A549 (cell line): ENCODE measurements around the gene AHI1.

Source experiments
- EHMT2 ChIP-seq: fragments of 200-600 bp; sonication (generic); IDR thresholded peaks from 2 replicates; pipeline ENCODE4 v1.6.1; 2016; ENCODE audit warnings: antibody characterized with exemption, low read depth, mild to moderate bottlenecking, moderate library complexity
- EP300 ChIP-seq, 2 experiments: fragments of >200 bp; sonication (Bioruptor Twin); formaldehyde crosslinking; IDR thresholded peaks; 2 replicates in 1 of 2; 3 replicates in 1 of 2; pipeline ENCODE4 v1.6.1; 2016 to 2017
- MAZ ChIP-seq: fragments of 150-350 bp; IDR thresholded peaks from 2 replicates; pipeline ENCODE4 v1.6.1; 2014; ENCODE audit warnings: antibody characterized with exemption, low read depth, low read length, borderline replicate concordance
- POLR2AphosphoS2 ChIP-seq: conservative IDR thresholded peaks from 2 replicates; pipeline ENCODE4 v1.6.1; 2012; ENCODE audit warnings: low read length, improper control_type of control experiment, inconsistent platforms
- RAD21 ChIP-seq, 2 experiments: fragments of >200 bp in 1 of 2; sonication (Bioruptor Twin) in 1 of 2; formaldehyde crosslinking in 1 of 2; IDR thresholded peaks in 1 of 2; conservative IDR thresholded peaks in 1 of 2; 2 replicates in 1 of 2; 3 replicates in 1 of 2; pipeline ENCODE4 v1.6.1; 2012 to 2018; ENCODE audit warnings: inconsistent platforms in 1 of 2
- TF ChIP-seq, protein P1 (sequence below): fragments of >200 bp; sonication (Bioruptor Twin); formaldehyde crosslinking; IDR thresholded peaks from 3 replicates; pipeline ENCODE4 v1.5.1; 2016
- TF ChIP-seq, protein P2 (sequence below): fragments of 450-650 bp; IDR thresholded peaks from 2 replicates; pipeline ENCODE4 v1.6.1; 2014; ENCODE audit warnings: antibody characterized with exemption

DNA sequence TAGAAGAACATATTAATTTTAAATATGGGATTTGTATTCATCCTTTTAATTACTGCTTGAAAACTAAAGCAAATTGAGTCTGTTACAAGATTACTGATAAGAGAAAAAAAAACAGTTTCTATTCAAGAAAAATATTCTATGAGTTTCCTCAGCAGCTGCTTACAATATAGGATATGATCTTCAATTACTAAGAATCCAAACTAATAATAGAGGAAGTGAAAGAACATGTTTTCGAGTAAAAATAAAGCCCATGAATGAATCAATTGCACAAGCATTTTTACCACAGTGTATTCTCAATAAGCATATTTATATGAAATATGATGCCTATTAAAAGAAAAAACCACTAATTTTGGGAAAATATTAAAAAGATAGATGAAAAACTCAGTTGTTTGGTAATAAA is 63.4 kb downstream of the AHI1 start:
- TF ChIP-seq MAZ (no peak), EP300 (IDR thresholded peaks at IDR 0.05) (no peak), POLR2AphosphoS2 (no peak), RAD21 (conservative IDR thresholded peaks at IDR 0.05 in 1 of 2, IDR thresholded peaks at IDR 0.05 in 1 of 2) (no peak), EHMT2 (no peak)
- TF ChIP-seq, protein P1, sequence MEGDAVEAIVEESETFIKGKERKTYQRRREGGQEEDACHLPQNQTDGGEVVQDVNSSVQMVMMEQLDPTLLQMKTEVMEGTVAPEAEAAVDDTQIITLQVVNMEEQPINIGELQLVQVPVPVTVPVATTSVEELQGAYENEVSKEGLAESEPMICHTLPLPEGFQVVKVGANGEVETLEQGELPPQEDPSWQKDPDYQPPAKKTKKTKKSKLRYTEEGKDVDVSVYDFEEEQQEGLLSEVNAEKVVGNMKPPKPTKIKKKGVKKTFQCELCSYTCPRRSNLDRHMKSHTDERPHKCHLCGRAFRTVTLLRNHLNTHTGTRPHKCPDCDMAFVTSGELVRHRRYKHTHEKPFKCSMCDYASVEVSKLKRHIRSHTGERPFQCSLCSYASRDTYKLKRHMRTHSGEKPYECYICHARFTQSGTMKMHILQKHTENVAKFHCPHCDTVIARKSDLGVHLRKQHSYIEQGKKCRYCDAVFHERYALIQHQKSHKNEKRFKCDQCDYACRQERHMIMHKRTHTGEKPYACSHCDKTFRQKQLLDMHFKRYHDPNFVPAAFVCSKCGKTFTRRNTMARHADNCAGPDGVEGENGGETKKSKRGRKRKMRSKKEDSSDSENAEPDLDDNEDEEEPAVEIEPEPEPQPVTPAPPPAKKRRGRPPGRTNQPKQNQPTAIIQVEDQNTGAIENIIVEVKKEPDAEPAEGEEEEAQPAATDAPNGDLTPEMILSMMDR: no peak
- TF ChIP-seq, protein P2, sequence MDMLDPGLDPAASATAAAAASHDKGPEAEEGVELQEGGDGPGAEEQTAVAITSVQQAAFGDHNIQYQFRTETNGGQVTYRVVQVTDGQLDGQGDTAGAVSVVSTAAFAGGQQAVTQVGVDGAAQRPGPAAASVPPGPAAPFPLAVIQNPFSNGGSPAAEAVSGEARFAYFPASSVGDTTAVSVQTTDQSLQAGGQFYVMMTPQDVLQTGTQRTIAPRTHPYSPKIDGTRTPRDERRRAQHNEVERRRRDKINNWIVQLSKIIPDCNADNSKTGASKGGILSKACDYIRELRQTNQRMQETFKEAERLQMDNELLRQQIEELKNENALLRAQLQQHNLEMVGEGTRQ: no peak
